ENCODE data around the gene GLCE.
A peak's percentile ranks its signal among the peaks of the same experiment; 100 is the strongest.
"Not testable (repeated sequence)": the region's sequence is repeated elsewhere in the genome, so short reads cannot be mapped to it uniquely, and the experiment has no call there.

GLCE gene

DNA sequence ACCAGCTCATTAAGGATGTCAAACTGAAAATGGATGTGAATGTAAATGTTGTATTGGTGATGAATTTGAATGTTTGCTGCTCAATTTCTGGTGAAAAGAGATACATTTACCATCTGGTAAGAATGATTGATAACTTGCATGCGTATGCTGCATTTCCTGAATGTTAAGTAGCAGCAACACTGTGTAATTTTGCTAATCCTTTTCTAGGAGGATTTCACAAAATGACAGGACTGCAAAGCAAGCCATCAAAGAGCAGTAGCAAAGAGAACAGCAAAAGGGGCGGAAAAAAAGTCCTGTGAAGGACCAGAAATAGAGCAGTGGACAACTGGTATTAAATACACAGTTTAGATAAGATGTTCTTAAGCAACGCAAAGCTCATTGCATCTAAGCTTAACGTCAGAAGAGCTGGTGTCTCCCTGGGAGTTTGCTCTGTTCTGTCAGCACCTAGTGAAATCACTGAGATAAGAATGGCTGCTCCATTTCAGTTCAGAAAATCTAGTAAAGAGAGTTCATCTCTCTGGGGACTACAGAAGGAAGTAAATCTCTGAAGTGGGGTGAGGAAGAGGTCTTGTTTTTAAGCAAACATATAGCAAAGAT is 114.7 kb downstream of the GLCE start:
- no peak for DNase-seq (ENCODE audit: low spot score)

DNA sequence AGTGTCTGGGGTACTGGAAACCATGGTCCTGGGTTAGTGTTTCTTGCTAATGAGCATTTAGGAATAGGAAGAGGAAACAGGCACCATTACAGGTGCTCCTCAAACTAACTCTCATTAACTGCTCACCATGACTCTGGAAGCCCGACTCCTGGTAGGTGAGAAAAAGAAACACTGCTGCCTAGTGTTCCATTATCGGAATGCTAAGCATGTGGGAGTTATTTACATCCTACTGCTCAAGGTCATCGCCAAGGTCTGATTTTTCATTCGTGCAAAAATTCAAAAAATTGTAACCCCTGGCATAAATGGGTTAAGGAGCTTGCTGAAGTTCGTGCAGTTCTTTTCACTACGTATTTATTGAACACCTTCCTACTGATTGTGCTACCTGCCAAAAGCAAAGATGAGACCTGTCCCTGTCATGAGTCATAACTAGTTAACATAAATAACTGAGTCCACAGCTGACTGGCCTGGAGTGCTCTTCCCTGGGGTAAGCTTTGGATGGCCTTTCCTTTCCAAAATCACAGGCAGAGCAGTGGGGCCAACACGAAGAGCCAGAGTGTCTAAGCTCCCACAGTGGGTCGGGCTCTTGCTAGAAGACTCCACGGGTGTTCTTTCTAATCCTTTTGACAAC is 115.6 kb downstream of the GLCE start:
- no peak for DNase-seq (ENCODE audit: low spot score)

DNA sequence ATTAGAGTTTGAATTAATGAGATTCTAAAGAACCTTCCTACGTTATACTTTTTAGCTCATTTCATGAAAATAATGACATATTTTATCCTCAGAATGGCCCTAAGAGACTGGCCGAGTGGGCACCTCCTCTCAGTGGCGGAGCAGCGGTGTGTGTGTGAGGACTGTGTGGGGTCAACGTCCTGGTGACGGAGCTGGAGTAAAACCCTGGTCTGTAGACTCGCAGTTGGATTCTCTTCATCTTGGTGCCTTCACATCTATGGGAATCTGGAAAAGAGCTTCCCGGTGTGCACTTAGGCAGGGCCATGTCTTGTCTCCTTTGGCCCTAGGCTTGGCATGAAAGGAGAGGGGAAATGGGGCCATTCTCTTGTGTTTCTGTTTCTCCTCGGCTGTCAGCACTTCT is 116.9 kb downstream of the GLCE start:
- no peak for DNase-seq (ENCODE audit: low spot score)

DNA sequence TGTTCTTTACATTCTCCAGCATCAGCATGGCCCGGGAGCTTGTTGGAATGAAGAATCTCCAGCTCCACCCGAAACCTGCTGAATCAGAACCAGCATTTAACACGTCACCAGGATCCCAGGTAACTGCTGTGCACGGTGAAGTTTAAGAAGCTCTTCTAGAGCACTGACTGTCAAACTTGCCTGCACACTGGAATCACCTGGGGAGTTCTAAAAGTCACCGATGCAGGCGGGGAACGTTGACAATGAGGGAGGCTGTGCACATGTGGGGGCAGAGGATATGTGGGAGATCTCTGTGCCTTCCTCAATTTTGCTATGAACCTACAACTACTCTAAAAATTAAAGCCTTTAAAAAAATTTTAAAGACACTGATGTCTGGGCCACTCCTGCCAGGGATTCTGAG is 119.2 kb downstream of the GLCE start:
- DNase-seq (ENCODE audit: low spot score): no peak

DNA sequence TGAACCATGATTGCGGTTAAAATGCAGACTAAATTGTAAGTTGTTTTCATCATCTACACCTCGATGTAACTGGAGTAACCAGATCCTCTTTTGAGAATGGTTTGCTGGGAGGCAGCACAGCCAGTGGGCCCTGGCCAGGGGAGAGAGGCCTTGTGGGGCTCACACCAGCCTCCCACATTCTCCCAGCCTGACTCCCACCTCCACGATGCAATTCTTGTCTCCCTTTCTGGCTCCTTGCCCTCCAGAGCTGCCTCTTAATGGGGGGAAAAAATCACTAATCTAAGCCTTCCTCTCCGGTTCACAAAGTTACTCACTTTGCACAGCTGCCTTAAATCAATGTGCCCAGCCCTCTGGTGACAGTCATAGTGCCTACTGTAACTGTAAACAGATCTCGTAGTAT is 120.3 kb downstream of the GLCE start:
- no peak for DNase-seq (ENCODE audit: low spot score)

DNA sequence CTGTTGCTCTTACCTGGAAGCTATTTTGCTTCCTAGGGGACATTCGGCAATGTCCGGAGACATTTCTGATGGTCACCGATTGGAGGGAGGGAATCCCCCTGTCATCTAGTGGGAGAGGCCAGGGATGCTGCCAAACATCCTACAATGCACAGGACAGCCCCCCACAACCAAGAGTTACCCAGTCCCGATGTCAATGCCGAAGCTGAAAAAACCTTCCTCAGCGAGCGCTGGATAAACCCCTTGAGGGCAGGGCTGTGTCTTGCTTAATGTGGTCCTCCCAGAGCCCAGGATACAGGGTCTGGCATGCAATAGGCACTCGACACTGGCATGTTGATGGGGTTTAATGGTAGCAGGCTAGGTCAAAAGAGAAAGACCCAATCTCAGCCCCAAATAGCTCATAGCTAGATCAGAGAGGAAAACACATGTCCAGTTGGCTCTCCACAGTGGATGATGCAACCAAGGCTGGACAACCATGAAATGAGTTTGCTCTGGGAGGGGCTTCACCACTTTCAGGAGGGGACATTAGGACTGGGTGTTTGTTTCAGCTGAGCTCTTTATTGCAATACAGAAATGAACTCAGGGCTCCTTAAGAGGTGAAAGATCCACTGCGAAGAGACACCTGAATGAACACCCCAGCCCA is 121.8 kb downstream of the GLCE start:
- no peak for DNase-seq (ENCODE audit: low spot score)

DNA sequence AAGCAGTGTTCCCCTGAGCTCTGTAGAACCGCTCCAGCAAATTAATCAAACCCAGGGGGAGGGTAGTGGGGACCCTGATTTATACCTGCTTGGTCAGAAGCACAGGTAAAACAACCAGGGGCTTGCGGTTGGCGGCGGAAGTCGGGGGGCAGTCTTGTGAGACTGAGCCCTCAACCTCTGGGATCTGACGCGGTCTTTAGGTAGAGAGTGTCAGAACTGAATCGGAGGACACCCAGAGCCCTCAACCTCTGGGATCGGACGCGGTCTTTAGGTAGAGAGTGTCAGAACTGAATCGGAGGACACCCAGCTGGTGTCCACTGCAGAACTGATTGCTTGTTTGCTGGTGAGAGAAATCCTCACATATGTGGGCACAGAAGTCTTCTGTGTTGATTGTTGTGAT is 125.4 kb downstream of the GLCE start:
- no peak for DNase-seq (ENCODE audit: low spot score)

DNA sequence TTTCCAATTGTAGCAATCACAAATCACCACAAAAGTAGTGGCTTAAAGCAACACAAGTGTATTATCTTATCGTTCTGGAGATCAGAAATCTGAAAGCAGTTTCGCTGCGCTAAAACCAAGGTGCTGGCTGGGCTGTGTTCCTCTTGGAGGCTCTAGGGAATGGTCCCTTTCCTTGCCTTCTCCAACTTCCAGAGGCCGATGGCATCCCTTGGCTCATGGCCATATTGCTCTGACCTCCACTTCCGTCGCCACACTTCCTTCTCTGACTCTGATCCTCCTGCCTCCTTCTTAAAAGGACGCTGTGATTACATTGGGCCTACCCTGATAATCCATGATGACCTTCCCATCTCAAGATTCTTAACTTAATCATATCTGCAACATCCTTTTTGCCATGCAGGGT is 127.6 kb downstream of the GLCE start:
- no peak for DNase-seq (ENCODE audit: low spot score)

DNA sequence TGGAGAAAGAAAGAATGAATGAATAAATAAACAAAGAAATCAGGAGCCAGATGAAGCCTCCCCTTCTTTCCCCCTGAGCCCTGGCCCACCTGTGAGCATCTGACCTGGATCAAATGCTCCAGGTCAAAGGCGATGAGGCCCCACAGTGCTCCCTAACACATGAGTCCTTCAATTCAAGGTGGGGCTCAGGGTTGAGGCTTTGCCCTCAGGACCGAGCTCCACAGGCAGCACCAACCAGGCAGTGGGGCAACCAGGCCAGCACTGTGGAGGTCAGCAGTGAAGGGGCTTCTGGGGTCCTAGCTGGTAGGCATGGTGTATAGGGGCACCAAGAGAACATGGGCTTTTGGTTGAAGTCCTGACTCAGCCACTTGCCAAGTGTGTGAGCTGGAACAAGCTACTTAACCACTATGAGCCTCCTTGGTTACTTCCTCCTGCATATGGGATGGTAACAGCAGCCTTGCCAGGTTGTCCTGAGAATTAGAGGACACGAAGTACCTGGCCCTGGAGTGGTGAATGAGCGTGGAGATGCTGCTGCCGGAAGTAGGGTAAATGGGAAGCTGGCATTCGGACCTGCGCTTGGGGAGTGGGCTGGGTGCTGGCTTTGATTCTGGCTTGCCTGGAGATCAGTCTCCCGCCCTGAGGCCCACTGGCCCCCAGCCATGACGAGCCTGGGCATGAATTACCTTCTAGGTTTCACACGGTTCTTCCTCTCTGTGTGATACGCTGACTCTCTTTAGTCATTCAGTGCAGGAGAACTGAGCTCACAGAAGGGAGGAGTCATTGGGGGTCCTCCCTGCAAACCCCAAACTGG is 128.3 kb downstream of the GLCE start:
- DNase-seq (ENCODE audit: low spot score): no peak

DNA sequence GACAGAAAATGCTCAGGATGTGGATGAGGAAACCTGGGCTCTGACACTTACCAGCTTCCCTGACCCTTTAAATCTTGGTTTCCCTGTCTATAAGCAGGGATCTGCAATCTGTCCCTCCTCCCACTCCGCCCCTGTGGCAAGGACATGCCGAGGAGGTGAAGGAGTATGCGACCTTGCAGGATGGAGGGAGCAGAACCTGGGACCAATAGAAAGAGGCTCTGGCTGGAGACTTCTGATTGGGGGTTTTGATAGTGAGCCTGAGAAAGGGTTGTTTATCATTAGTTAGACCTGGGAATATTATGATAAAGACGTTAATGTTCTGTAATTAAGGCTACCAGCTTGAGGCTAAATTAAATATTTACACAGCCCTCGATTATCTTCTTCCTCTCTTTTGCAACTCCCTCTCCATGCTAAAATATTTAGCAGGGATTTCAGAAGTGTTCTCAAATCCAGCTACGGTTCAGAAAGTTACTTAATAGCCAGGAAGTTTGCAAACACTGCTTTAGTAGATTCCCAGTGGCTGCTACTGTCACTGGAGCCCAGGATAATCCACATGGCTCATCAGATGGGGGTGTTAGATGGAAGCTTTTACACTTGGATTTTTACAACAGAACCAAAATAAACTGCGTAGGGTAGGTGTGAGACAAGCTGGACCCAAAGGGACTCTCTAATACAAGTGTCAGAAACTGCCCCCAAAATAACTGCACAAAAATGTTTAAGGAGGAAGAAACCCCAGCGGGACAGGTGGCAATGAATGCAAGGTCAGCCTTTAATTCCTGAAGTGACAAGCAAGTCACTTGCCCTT is 129.1 kb downstream of the GLCE start:
- no peak for DNase-seq (ENCODE audit: low spot score)

DNA sequence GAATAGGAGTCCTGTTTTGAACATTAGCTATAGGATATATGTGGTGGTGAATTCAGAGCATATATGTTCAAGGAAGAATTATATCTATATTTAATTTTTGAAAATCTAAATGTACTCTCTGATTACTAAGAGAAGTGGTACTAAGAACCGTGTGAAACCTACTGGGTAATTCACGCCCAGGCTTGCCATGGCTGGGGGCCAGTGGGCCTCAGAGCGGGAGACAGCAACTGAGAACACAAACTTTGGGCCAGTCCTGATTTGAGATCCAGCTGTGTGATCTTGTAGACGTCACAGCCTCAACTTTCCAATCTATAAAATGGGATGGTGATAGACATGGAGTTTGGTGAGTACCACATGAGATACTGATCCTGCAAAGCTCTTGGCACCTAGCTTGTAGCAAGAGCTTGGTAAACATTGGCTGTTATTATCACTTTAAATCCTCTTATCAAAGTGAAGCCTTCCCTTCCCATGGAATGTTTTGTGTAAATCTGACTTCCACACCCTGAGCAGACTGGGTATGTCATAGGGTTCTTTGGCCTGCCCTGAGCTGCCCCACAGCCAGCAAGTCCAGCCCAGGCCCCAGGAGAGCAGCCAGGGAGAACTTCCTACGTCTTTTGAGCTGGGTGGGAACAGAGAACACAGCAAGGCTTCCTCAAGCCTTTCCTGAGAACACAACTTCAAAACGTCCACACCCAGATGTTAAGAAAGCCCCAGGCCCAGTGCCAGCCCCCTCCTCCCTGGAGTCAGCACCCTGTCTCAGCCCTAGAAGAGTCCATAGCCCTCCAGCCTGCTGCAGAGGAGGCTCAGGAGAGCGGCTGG is 130.1 kb downstream of the GLCE start:
- no peak for DNase-seq (ENCODE audit: low spot score)

DNA sequence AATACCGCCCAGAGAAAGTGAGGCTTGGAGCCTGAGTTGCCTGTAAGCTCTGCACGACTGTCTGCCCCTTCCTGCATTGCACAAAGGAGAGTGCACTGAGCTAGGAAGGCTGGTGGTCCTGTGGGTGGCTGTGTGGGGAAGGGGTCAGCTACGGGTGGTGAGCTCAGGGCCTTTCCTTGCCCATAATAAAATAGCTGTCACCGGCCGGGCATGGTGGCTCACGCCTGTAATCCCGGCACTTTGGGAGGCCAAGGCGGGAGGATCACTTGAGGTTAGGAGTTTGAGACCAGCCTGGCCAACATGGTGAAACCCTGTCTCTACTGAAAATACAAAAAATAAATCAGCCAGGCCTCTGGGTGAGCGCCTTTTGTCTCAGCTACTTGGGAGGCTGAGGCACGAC is 131.2 kb downstream of the GLCE start:
- DNase-seq (ENCODE audit: low spot score): not testable (repeated sequence)

DNA sequence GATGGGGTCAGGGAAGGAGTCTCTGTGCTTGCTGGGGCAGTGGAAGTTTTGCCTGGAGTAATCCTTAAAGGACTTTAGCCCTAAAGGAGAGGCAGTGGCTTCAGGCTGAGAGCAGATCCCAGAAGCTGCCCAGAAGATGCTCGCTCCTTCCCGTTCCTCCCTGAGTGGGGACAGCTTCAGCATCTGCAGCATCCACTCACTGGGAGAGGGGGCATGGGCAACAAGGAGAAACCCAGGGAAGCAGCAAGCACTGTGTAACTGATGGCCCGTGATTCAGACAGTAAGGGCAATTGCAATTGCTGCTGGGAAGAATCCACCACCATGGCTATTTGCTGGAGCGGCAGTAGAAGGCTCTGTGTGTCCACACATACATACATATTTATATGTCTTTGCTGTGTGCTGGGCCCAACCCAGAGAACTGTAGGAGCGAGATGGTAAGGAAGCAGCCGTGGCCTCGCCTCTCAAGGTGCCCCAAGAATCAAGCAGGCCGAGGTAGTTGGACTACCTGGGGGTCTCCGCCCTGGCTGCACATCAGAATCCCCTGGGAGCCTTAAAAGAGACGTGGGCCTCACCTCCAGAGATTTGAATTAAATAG is 132.5 kb downstream of the GLCE start:
- no peak for DNase-seq (ENCODE audit: low spot score)

DNA sequence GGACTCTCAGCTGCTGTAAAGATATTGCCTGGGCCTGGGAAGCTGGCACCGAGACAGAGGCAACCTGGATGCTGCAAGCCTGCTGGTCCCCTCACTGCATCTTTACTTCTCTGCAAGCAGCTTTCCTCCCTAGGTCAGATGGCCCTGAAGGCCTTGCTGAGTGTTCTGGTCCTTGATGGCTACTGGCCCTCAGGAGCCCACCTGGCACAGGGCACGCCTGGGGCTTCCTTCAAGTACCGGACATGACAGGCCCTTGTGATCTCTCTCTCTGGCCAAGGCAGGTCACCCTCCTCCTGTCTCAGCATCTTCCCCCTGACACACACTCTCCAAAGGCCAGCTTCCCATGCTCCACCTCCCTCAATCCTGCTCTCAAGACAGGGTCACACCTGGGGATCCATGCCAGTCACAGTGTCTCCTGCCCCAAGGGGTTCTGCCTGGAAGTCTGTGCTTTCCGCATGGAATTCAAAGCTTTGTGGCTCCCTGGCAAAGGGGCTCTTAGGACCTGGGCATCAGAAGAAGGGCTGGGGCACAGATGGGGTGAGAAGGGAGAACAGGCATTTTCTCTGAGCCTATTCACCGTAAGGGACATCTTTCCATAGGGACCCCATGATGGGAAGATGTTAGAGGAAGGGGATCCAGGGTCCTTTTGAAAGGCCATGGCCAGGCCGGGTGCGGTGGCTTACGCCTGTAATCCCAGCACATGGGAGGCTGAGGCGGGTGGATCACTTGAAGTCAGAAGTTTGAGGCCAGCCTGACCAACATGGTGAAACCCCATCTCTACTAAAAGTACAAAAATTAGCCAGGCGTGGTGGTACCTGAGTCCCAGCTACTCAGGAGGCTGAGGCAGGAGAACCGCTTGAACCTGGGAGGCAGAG is 133.5 kb downstream of the GLCE start:
- no peak for DNase-seq (ENCODE audit: low spot score)

DNA sequence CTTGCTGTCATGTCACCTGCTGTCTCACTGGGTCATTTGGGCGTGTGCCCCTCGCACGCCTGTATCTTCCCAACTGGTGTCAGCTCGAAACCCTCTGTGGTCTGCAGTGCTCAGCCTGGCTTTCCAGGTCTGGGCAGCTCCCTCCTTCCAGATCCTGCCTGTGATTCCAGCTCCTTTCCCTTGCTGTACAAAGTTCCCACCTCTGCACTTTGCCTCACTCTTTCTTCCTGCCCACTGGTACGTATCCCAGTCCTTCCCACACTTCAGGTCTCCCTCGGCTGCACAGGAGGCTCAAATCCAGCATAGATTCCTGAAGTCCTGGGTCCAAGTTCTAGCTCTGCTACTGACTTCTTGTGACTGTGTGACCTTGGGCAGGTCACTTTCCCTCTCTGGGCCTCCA is 136.2 kb downstream of the GLCE start:
- DNase-seq (ENCODE audit: low spot score): no peak

DNA sequence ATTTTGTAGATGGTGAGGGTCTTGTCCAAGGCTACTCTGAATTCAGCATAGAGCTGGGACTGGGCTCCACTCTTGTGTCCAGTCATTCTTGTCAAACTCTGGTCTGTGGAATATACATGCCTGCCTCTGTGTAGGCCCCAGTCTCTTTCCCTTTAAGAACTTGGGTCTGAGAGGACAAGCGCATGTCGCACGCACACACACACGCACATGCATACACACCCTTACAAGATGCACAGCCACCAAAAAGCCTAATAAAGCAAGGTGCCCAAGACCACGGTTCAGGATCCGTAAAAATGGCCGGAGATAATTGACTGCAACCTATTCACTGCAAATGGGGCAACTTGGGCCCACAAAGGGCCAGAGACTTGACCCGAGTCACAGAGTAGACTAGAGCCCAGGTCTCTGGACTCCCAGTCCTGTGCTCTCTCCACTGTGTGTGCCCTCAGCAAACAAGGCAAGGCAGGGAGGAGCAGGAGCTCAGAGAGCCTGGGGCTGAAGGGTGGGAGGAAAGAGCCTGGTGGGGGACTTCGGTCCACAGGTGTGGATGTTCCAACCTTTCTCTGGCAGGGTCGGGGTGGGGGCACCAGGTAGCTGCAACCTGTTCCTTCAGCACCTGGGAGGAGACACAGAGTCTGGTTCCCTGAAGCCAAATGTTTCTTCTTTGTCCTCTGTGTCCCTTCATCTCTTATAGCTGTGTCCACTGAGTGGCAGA is 137.4 kb downstream of the GLCE start:
- DNase-seq (ENCODE audit: low spot score): no peak

DNA sequence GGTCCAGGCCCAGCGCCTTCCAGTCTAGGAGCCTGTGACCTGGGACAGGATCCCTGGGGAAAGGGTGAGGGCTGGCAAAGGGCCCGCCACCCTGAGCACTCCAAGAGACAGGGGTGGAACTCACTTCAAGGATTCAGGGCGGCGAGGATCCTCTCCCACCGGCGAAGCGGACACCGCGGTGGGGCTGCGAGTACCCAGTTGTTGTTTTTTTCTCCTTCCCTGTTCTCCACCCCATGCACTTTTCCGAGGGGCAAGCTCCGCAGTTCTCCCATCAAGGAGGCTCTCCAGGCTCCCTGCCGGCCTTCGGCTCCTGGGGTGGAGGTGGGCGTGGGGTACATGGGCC is 137.9 kb downstream of the GLCE start:
- DNase-seq (ENCODE audit: low spot score): no peak

DNA sequence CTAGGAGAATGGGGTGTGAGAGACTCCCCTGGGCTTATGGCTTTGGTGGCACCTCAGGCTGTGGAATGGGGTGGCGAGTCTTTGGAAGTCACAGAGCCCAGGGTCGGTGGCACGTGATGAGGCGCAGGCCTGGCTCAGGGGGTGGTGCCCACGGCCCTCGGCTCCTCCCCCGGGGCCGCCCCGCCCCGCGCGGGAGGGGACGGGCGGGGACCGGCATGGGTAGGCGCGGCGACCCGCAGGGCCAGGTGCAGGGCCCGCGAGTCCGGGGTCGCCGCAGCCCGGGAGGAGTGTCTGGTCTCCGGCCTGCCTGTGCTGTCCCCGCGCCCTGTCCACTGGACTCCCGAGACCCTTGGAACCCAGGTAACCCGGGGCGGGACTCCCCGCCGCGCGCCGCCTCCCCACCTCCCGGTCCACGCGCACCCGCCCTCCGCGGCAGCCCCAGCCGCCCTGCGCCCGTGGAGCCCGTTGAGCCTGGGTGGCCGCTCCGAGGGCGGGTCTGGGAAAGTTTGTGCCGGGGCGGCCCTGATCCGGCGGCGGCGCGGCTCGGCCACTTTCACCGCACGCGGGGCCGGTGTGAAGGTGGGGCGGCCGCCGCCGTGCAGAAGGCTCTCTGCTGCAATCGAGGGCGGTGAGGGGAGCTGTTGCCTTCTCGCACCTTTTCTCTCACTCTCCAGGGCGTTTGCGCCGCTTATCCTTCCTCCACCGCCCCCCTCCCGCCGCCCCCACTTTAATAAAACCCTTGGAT is 138.4 kb downstream of the GLCE start, which contains the start of gene PAQR5:
PAQR5 (plus strand) TSS at position 216 of the 745 bp plus-strand sequence. CDS start 61,169 bp downstream, outside the sequence.
- DNase-seq (ENCODE audit: low spot score): peak; percentile 48
